Measurements from ENCODE around the gene LGMN.
"Not testable (repeated sequence)": the region's sequence is repeated elsewhere in the genome, so short reads cannot be mapped to it uniquely, and the experiment has no call there.

The LGMN gene

GRCh38 chr14:92787554-92787953 is 39.1 kb upstream of the LGMN start:
- no peak for TF ChIP-seq ZFX (IDR thresholded peaks at IDR 0.05; ENCODE audit: borderline replicate concordance)
- no peak for TF ChIP-seq CTCF (IDR thresholded peaks at IDR 0.05)

GRCh38 chr14:92786427-92786756 is 38.0 kb upstream of the LGMN start:
- TF ChIP-seq ZFX (IDR thresholded peaks at IDR 0.05; ENCODE audit: borderline replicate concordance) (no peak), CTCF (IDR thresholded peaks at IDR 0.05) (no peak)

More at GRCh38 chr14:92787554-92787953, 39.1 kb upstream of the LGMN start:
- H3K27ac ChIP-seq: no peak overlapping the region

GRCh38 chr14:92785667-92786426 is 37.4 kb upstream of the LGMN start:
- no peak overlapping the region for H3K27ac ChIP-seq
- TF ChIP-seq CTCF (IDR thresholded peaks at IDR 0.05): no peak
- TF ChIP-seq ZFX (IDR thresholded peaks at IDR 0.05; ENCODE audit: borderline replicate concordance): no peak

More at GRCh38 chr14:92786427-92786756, 38.0 kb upstream of the LGMN start:
- H3K27ac ChIP-seq: no peak overlapping the region

GRCh38 chr14:92783813-92784431 is 35.5 kb upstream of the LGMN start:
- no peak overlapping the region for H3K27ac ChIP-seq
- peak; percentile 63 for TF ChIP-seq CTCF (IDR thresholded peaks at IDR 0.05)
- TF ChIP-seq ZFX (IDR thresholded peaks at IDR 0.05; ENCODE audit: borderline replicate concordance): no peak

GRCh38 chr14:92781350-92781749 is 32.9 kb upstream of the LGMN start:
- H3K27ac ChIP-seq: no peak overlapping the region
- no peak for TF ChIP-seq CTCF (IDR thresholded peaks at IDR 0.05)
- TF ChIP-seq ZFX (IDR thresholded peaks at IDR 0.05; ENCODE audit: borderline replicate concordance): no peak

GRCh38 chr14:92780444-92781232 is 32.2 kb upstream of the LGMN start:
- no peak for TF ChIP-seq CTCF (IDR thresholded peaks at IDR 0.05)
- no peak overlapping the region for H3K27ac ChIP-seq

GRCh38 chr14:92778868-92779565 is 30.6 kb upstream of the LGMN start:
- not testable (repeated sequence) for H3K27ac ChIP-seq

- not testable (repeated sequence) for H3K27ac ChIP-seq
Observed at GRCh38 chr14:92775292-92775691, 26.9 kb upstream of the LGMN start.
